ENCODE data around the gene SLC29A1. TPM values are rescaled to one million over a fixed set of nuclear protein-coding genes. Genes with fewer than 3 reads are reported as not detected.

Gene SLC29A1
- total and polyA plus RNA-seq, 2 donors (not counting 3 experiments of a cell fraction or from before 2014, with no cell fraction given), result 202 to 539 TPM

- Histone ChIP-seq H4K20me1 (replicated peaks; ENCODE audit: control insufficient read depth, extremely low read depth, insufficient read depth, low read length) (no peaks in the 10 kb centered on the region), H3K79me2 (ENCODE audit: control insufficient read depth, insufficient read depth, low read length) (no peaks in the 10 kb centered on the region), H2AFZ (ENCODE audit: low read depth, low read length) (no peak overlapping the region), H3K9ac (replicated peaks; ENCODE audit: extremely low read depth, insufficient read depth, low read length) (no peak overlapping the region), H3K4me1 (ENCODE audit: control insufficient read depth, extremely low read depth, insufficient read depth, low read length) (peaks cover 12% of the 10 kb centered on the region), H3K9me1 (replicated peaks; ENCODE audit: control insufficient read depth, extremely low read depth, insufficient read depth, low read length) (no peaks in the 10 kb centered on the region), H3K9me3 (replicated peaks; ENCODE audit: control insufficient read depth, insufficient read depth, low read length) (no peaks in the 10 kb centered on the region), H3K36me3 (ENCODE audit: control insufficient read depth in 2 of 2, extremely low read depth in 1 of 2, insufficient read depth in 2 of 2, low read length in 2 of 2) (no peaks in the 10 kb centered on the region), H3K27ac (ENCODE audit: insufficient read depth, low read depth, low read length) (no peak overlapping the region), H3K4me3 (replicated peaks in 1 of 3; ENCODE audit: insufficient read depth in 1 of 3, low read depth in 1 of 3, low read length in 3 of 3) (no peak overlapping the region), H3K4me2 (ENCODE audit: insufficient read depth, low read length) (no peak overlapping the region), H3K27me3 (ENCODE audit: control insufficient read depth in 2 of 2, insufficient read depth in 2 of 2, low read length in 2 of 2) (no peaks in the 10 kb centered on the region)
- intact Hi-C loops (cut with micrococcal nuclease) (loop anchor here (2.0 kb wide), 1 partner anchor 15 kb away; no protein-coding TSS in a partner anchor), dilution Hi-C loops (cut with MboI; ENCODE audit: extremely low pct_ligation_motif_present, low sequenced_read_pairs) (no loop called here)
- ChIA-PET CTCF (interaction anchor here (1.0 to 2.3 kb wide), 3 partner anchors 10 to 30 kb away, joined by 3 to 8 read pairs (median 5); partner anchors contain the start of gene SLC29A1), POLR2A (no interaction called here)
- FAIRE-seq (no peak), DNase-seq (ENCODE audit: low read depth, low spot score) (no peak)
- TF ChIP-seq POLR2AphosphoS5 (IDR thresholded peaks at IDR 0.05; ENCODE audit: insufficient read depth, low read depth, low read length) (no peak), GATA2 (IDR thresholded peaks at IDR 0.05; ENCODE audit: insufficient read depth, insufficient read length, low read depth, low read length) (no peak), MAX (IDR thresholded peaks at IDR 0.05; ENCODE audit: insufficient read depth, insufficient read length) (no peak), FOS (IDR thresholded peaks at IDR 0.05; ENCODE audit: borderline replicate concordance, insufficient read depth, low read length) (no peak), MYC (IDR thresholded peaks at IDR 0.05; ENCODE audit: low read depth, low read length) (no peak)
- no TSS peak for BruUV-seq (replicated peaks)
Observed at GRCh38 chr6:44193307-44193910, 30.0 kb upstream of the SLC29A1 start.

- Histone ChIP-seq H4K20me1 (replicated peaks; ENCODE audit: control insufficient read depth, extremely low read depth, insufficient read depth, low read length) (no peaks in the 10 kb centered on the region), H3K9ac (replicated peaks; ENCODE audit: extremely low read depth, insufficient read depth, low read length) (no peak overlapping the region), H3K27me3 (ENCODE audit: control insufficient read depth in 2 of 2, insufficient read depth in 2 of 2, low read length in 2 of 2) (no peaks in the 10 kb centered on the region), H3K79me2 (ENCODE audit: control insufficient read depth, insufficient read depth, low read length) (no peaks in the 10 kb centered on the region), H3K4me2 (ENCODE audit: insufficient read depth, low read length) (no peak overlapping the region), H3K9me3 (replicated peaks; ENCODE audit: control insufficient read depth, insufficient read depth, low read length) (no peaks in the 10 kb centered on the region), H2AFZ (ENCODE audit: low read depth, low read length) (no peak overlapping the region), H3K4me1 (ENCODE audit: control insufficient read depth, extremely low read depth, insufficient read depth, low read length) (peaks cover 12% of the 10 kb centered on the region), H3K36me3 (ENCODE audit: control insufficient read depth in 2 of 2, extremely low read depth in 1 of 2, insufficient read depth in 2 of 2, low read length in 2 of 2) (no peaks in the 10 kb centered on the region), H3K4me3 (replicated peaks in 1 of 3; ENCODE audit: insufficient read depth in 1 of 3, low read depth in 1 of 3, low read length in 3 of 3) (no peak overlapping the region), H3K9me1 (replicated peaks; ENCODE audit: control insufficient read depth, extremely low read depth, insufficient read depth, low read length) (no peaks in the 10 kb centered on the region), H3K27ac (ENCODE audit: insufficient read depth, low read depth, low read length) (no peak overlapping the region)
- no peak for TF ChIP-seq POLR2A (IDR thresholded peaks at IDR 0.05; ENCODE audit: low read depth, low read length)
- TF ChIP-seq POLR2AphosphoS5 (IDR thresholded peaks at IDR 0.05; ENCODE audit: insufficient read depth, low read depth, low read length), result no peak
- TF ChIP-seq MAX (IDR thresholded peaks at IDR 0.05; ENCODE audit: insufficient read depth, insufficient read length), result no peak
- no peak for TF ChIP-seq EZH2 (IDR thresholded peaks at IDR 0.05; ENCODE audit: borderline replicate concordance, low read depth, low read length, severe bottlenecking)
- TF ChIP-seq CTCF (IDR thresholded peaks at IDR 0.05; ENCODE audit: extremely low read depth in 1 of 2, insufficient read depth in 1 of 2, low read depth in 1 of 2, low read length in 2 of 2), result no peak
- TF ChIP-seq JUN (IDR thresholded peaks at IDR 0.05; ENCODE audit: borderline replicate concordance, insufficient read depth, insufficient read length, low read depth), result no peak
- TF ChIP-seq MYC (IDR thresholded peaks at IDR 0.05; ENCODE audit: low read depth, low read length), result no peak
- no peak for TF ChIP-seq GATA2 (IDR thresholded peaks at IDR 0.05; ENCODE audit: insufficient read depth, insufficient read length, low read depth, low read length)
- dilution Hi-C loops (cut with MboI; ENCODE audit: extremely low pct_ligation_motif_present, low sequenced_read_pairs), result no loop called here
- no peak for FAIRE-seq
- no peak for DNase-seq (ENCODE audit: low read depth, low spot score)
- intact Hi-C loops (cut with micrococcal nuclease), result no loop called here
- no TSS peak for BruUV-seq (replicated peaks)
- CTCF ChIA-PET, result interaction anchor here (1.0 kb wide), 1 partner anchor 40 kb away, joined by 3 read pairs; no protein-coding TSS in a partner anchor
- POLR2A ChIA-PET, result no interaction called here
Observed at GRCh38 chr6:44194326-44194725, 29.1 kb upstream of the SLC29A1 start.
